ENCODE data around the gene TMEM39B. TPM values are rescaled to one million over a fixed set of nuclear protein-coding genes. Genes with fewer than 3 reads are reported as not detected.
"Not testable (repeated sequence)": the region's sequence is repeated elsewhere in the genome, so short reads cannot be mapped to it uniquely, and the experiment has no call there.

The TMEM39B gene
- total RNA-seq, 1 experiment from 2014 or later: 12.1 TPM

DNA sequence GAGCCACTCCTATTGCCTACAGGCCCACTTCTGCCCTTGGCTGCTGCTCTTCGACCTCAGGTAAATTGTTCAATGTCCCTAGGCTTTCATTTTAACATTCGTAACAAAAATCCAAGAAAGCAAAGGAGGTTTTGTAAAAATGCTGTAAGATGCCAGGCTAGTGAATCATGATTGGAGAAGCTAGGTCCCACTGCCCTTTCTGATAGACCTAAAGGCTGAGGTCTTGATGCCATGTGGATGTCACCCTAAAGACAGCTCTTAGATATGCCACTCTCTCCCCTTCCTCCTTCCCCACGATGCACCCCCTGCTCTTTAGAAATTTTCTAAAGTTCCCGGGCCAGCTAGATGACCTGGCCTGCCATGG, 9.9 kb upstream of the TMEM39B start:
- H3K27me3 ChIP-seq (replicated peaks; ENCODE audit: control insufficient read depth, insufficient read depth, low read length): no peaks in the 10 kb centered on the region
- Mint-ChIP-seq H3K27ac (ENCODE audit: unreplicated experiment) (peak overlapping the region; percentile 69), H3K4me3 (ENCODE audit: unreplicated experiment) (no peak overlapping the region), H3K27me3 (ENCODE audit: insufficient read depth, unreplicated experiment) (no peaks in the 10 kb centered on the region), H3K9me3 (ENCODE audit: unreplicated experiment) (no peaks in the 10 kb centered on the region), H3K36me3 (ENCODE audit: insufficient read depth, unreplicated experiment) (peaks cover 59% of the 10 kb centered on the region), H3K4me1 (ENCODE audit: low read depth, unreplicated experiment) (peaks cover 6% of the 10 kb centered on the region)
- H3K4me1 ChIP-seq: no peaks in the 10 kb centered on the region
- DNase-seq: no peak
- TF ChIP-seq, protein P1, sequence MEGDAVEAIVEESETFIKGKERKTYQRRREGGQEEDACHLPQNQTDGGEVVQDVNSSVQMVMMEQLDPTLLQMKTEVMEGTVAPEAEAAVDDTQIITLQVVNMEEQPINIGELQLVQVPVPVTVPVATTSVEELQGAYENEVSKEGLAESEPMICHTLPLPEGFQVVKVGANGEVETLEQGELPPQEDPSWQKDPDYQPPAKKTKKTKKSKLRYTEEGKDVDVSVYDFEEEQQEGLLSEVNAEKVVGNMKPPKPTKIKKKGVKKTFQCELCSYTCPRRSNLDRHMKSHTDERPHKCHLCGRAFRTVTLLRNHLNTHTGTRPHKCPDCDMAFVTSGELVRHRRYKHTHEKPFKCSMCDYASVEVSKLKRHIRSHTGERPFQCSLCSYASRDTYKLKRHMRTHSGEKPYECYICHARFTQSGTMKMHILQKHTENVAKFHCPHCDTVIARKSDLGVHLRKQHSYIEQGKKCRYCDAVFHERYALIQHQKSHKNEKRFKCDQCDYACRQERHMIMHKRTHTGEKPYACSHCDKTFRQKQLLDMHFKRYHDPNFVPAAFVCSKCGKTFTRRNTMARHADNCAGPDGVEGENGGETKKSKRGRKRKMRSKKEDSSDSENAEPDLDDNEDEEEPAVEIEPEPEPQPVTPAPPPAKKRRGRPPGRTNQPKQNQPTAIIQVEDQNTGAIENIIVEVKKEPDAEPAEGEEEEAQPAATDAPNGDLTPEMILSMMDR (IDR thresholded peaks at IDR 0.05; ENCODE audit: insufficient read depth in 1 of 2, low read depth in 1 of 2, low read length in 1 of 2, severe bottlenecking in 1 of 2, unreplicated experiment in 1 of 2): no peak
- ChIA-PET POLR2A (interaction anchor here (1.0 kb wide), 1 partner anchor 49 kb away, joined by 3 read pairs; the partner anchor contains the start of gene KHDRBS1), CTCF (interaction anchor here (0.6 to 1.3 kb wide), 6 partner anchors 10 to 274 kb away, joined by 3 to 9 read pairs (median 4); partner anchors contain the start of gene TMEM39B)
- H3K4me3 ChIP-seq (ENCODE audit: low read depth, low read length): no peak overlapping the region
- no TSS peak for BruUV-seq (replicated peaks)
- no peaks in the 10 kb centered on the region for H3K9me3 ChIP-seq
- no peaks in the 10 kb centered on the region for H3K36me3 ChIP-seq (ENCODE audit: control insufficient read depth, insufficient read depth, low read length)
- intact Hi-C loops (cut with micrococcal nuclease; ENCODE audit: unreplicated experiment): loop anchor here (1.0 kb wide), 1 partner anchor 86 kb away; no protein-coding TSS in a partner anchor

DNA sequence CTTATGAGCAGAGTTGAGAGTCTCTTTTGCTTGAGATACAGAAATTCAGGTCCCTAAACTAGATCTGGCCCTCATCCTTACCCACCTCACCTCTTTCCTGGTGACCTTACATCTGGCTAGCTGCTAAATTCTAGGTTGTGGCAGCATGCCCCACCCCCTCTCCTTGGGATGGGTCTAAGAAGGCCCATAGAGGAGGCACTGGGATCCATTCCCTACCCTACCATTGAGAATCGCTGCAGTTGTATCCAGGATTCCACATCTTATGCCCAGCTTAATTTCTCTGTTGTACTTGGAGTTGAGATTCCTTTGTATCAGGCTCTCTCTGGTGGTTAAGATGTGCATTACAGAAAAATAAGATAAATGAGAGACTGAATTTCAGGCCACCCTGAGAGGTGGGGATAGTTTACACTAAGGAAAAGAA, 9.5 kb upstream of the TMEM39B start:
- Mint-ChIP-seq H3K27ac (ENCODE audit: unreplicated experiment) (no peak overlapping the region), H3K4me3 (ENCODE audit: unreplicated experiment) (no peak overlapping the region), H3K27me3 (ENCODE audit: insufficient read depth, unreplicated experiment) (no peaks in the 10 kb centered on the region), H3K9me3 (ENCODE audit: unreplicated experiment) (no peaks in the 10 kb centered on the region), H3K36me3 (ENCODE audit: insufficient read depth, unreplicated experiment) (peaks cover 55% of the 10 kb centered on the region), H3K4me1 (ENCODE audit: low read depth, unreplicated experiment) (peaks cover 6% of the 10 kb centered on the region)
- Histone ChIP-seq H3K4me1 (no peaks in the 10 kb centered on the region), H3K27me3 (replicated peaks; ENCODE audit: control insufficient read depth, insufficient read depth, low read length) (no peaks in the 10 kb centered on the region), H3K9me3 (no peaks in the 10 kb centered on the region), H3K4me3 (ENCODE audit: low read depth, low read length) (no peak overlapping the region), H3K36me3 (ENCODE audit: control insufficient read depth, insufficient read depth, low read length) (no peaks in the 10 kb centered on the region)
- POLR2A ChIA-PET: no interaction called here
- intact Hi-C loops (cut with micrococcal nuclease; ENCODE audit: unreplicated experiment): loop anchor here (1.0 kb wide), 1 partner anchor 86 kb away; no protein-coding TSS in a partner anchor
- BruUV-seq (replicated peaks): no TSS peak
- CTCF ChIA-PET: interaction anchor here (0.7 to 1.3 kb wide), 5 partner anchors 10 to 274 kb away, joined by 3 to 9 read pairs (median 5); partner anchors contain the start of gene TMEM39B
- peak in 1 of 2 experiments; percentile 16 for DNase-seq
- TF ChIP-seq, protein P1 (IDR thresholded peaks at IDR 0.05; ENCODE audit: insufficient read depth in 1 of 2, low read depth in 1 of 2, low read length in 1 of 2, severe bottlenecking in 1 of 2, unreplicated experiment in 1 of 2): peak in 1 of 2 experiments; percentile 22

DNA sequence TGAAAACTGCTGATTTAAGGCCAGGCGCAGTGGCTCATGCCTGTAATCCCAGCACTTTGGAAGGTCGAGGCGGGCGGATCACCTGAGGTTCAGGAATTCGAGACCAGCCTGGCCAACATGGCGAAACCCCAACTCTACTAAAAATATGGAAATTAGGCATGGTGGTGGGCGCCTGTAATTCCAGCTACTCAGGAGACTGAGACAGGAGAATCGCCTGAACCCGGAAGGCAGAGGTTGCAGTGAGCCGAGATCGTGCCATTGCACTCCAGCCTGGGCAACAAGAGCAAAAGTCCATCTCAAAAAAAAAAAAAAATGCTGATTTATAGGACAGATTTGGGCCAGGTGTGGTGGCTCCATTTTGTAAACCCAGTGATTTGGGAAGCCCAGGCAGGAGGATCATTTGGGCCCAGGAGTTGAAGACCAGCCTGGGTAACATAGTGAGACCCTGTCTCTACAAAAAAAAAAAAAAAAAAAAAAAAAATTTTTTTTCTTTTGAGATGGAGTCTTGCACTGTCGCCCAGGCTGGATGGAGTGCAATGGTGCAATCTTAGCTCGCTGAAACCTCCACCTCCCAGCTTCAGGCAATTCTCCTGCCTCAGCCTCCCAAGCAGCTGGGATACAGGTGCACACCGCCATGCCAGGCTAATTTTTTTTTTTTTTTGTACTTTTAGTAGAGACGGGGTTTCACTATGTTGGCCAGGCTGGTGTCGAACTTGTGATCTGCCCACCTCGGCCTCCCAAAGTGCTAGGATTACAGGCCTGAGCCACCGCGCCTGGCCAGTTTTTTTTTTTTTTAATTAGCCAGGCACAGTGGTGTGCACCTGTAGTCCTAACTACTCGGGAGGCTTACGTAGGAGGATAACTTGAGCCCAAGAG, 6.9 kb upstream of the TMEM39B start:
- H3K4me3 ChIP-seq (ENCODE audit: low read depth, low read length); H3K9me3 Mint-ChIP-seq (ENCODE audit: unreplicated experiment); H3K27me3 Mint-ChIP-seq (ENCODE audit: insufficient read depth, unreplicated experiment); H3K4me1 Mint-ChIP-seq (ENCODE audit: low read depth, unreplicated experiment); H3K9me3 ChIP-seq; H3K27ac Mint-ChIP-seq (ENCODE audit: unreplicated experiment); intact Hi-C loops (cut with micrococcal nuclease; ENCODE audit: unreplicated experiment); DNase-seq; H3K4me3 Mint-ChIP-seq (ENCODE audit: unreplicated experiment); H3K36me3 ChIP-seq (ENCODE audit: control insufficient read depth, insufficient read depth, low read length); CTCF ChIA-PET; H3K4me1 ChIP-seq; BruUV-seq (replicated peaks); H3K27me3 ChIP-seq (replicated peaks; ENCODE audit: control insufficient read depth, insufficient read depth, low read length): not testable (repeated sequence)
- POLR2A ChIA-PET: interaction anchor here (0.7 kb wide), 1 partner anchor 277 kb away, joined by 4 read pairs; no protein-coding TSS in a partner anchor
- H3K36me3 Mint-ChIP-seq (ENCODE audit: insufficient read depth, unreplicated experiment): peaks cover 50% of the 10 kb centered on the region
